ENCODE results near the gene ADARB2. TPM values are rescaled to one million over a fixed set of nuclear protein-coding genes. Genes with fewer than 3 reads are reported as not detected.

Gene ADARB2
- total and polyA plus RNA-seq, 2 experiments from 2014 or later, result 2.0 to 5.0 TPM

DNA sequence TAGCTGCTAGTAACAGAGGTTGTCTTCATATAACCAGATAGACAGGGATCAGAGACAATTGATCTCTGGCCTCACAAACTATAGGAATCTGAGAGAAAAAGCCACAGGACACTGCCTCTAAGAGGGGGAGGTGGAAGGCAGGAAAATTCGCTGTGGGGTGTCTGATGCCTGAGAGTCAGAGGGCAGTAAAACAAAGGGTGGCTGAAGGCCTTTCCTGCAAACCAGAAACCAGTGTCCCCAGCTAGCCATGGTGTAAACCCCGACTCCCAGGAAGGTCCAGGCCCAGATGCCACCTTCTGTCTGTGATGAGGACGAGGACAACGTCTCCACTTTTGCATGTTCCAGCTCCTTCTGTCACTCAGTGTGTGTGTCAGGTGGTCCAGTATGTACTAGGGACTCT, 215.1 kb downstream of the ADARB2 start:
- TF ChIP-seq ZNF331 (CRISPR knock-in tag; IDR thresholded peaks at IDR 0.05; ENCODE audit: low read depth), result no peak
- TF ChIP-seq, protein P1, sequence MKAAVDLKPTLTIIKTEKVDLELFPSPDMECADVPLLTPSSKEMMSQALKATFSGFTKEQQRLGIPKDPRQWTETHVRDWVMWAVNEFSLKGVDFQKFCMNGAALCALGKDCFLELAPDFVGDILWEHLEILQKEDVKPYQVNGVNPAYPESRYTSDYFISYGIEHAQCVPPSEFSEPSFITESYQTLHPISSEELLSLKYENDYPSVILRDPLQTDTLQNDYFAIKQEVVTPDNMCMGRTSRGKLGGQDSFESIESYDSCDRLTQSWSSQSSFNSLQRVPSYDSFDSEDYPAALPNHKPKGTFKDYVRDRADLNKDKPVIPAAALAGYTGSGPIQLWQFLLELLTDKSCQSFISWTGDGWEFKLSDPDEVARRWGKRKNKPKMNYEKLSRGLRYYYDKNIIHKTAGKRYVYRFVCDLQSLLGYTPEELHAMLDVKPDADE (IDR thresholded peaks at IDR 0.05), result no peak
- TF ChIP-seq EZH2 (IDR thresholded peaks at IDR 0.05; ENCODE audit: low read depth, unreplicated experiment), result no peak
- no peak for TF ChIP-seq ZNF114 (CRISPR knock-in tag; IDR thresholded peaks at IDR 0.05)
- TF ChIP-seq POLR2AphosphoS5 (IDR thresholded peaks at IDR 0.05; ENCODE audit: low read depth), result no peak
- TF ChIP-seq, protein P2, sequence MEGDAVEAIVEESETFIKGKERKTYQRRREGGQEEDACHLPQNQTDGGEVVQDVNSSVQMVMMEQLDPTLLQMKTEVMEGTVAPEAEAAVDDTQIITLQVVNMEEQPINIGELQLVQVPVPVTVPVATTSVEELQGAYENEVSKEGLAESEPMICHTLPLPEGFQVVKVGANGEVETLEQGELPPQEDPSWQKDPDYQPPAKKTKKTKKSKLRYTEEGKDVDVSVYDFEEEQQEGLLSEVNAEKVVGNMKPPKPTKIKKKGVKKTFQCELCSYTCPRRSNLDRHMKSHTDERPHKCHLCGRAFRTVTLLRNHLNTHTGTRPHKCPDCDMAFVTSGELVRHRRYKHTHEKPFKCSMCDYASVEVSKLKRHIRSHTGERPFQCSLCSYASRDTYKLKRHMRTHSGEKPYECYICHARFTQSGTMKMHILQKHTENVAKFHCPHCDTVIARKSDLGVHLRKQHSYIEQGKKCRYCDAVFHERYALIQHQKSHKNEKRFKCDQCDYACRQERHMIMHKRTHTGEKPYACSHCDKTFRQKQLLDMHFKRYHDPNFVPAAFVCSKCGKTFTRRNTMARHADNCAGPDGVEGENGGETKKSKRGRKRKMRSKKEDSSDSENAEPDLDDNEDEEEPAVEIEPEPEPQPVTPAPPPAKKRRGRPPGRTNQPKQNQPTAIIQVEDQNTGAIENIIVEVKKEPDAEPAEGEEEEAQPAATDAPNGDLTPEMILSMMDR (conservative IDR thresholded peaks at IDR 0.05; ENCODE audit: low read depth in 2 of 2), result no peak
- no peak for TF ChIP-seq STAT1 (IDR thresholded peaks at IDR 0.05; ENCODE audit: unreplicated experiment)
- TF ChIP-seq, protein P3, sequence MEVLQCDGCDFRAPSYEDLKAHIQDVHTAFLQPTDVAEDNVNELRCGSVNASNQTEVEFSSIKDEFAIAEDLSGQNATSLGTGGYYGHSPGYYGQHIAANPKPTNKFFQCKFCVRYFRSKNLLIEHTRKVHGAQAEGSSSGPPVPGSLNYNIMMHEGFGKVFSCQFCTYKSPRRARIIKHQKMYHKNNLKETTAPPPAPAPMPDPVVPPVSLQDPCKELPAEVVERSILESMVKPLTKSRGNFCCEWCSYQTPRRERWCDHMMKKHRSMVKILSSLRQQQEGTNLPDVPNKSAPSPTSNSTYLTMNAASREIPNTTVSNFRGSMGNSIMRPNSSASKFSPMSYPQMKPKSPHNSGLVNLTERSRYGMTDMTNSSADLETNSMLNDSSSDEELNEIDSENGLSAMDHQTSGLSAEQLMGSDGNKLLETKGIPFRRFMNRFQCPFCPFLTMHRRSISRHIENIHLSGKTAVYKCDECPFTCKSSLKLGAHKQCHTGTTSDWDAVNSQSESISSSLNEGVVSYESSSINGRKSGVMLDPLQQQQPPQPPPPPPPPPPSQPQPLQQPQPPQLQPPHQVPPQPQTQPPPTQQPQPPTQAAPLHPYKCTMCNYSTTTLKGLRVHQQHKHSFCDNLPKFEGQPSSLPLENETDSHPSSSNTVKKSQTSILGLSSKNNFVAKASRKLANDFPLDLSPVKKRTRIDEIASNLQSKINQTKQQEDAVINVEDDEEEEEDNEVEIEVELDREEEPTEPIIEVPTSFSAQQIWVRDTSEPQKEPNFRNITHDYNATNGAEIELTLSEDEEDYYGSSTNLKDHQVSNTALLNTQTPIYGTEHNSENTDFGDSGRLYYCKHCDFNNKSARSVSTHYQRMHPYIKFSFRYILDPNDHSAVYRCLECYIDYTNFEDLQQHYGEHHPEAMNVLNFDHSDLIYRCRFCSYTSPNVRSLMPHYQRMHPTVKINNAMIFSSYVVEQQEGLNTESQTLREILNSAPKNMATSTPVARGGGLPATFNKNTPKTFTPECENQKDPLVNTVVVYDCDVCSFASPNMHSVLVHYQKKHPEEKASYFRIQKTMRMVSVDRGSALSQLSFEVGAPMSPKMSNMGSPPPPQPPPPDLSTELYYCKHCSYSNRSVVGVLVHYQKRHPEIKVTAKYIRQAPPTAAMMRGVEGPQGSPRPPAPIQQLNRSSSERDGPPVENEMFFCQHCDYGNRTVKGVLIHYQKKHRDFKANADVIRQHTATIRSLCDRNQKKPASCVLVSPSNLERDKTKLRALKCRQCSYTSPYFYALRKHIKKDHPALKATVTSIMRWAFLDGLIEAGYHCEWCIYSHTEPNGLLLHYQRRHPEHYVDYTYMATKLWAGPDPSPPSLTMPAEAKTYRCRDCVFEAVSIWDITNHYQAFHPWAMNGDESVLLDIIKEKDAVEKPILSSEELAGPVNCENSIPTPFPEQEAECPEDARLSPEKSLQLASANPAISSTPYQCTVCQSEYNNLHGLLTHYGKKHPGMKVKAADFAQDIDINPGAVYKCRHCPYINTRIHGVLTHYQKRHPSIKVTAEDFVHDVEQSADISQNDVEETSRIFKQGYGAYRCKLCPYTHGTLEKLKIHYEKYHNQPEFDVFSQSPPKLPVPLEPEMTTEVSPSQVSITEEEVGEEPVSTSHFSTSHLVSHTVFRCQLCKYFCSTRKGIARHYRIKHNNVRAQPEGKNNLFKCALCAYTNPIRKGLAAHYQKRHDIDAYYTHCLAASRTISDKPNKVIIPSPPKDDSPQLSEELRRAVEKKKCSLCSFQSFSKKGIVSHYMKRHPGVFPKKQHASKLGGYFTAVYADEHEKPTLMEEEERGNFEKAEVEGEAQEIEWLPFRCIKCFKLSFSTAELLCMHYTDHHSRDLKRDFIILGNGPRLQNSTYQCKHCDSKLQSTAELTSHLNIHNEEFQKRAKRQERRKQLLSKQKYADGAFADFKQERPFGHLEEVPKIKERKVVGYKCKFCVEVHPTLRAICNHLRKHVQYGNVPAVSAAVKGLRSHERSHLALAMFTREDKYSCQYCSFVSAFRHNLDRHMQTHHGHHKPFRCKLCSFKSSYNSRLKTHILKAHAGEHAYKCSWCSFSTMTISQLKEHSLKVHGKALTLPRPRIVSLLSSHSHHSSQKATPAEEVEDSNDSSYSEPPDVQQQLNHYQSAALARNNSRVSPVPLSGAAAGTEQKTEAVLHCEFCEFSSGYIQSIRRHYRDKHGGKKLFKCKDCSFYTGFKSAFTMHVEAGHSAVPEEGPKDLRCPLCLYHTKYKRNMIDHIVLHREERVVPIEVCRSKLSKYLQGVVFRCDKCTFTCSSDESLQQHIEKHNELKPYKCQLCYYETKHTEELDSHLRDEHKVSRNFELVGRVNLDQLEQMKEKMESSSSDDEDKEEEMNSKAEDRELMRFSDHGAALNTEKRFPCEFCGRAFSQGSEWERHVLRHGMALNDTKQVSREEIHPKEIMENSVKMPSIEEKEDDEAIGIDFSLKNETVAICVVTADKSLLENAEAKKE (CRISPR knock-in tag; IDR thresholded peaks at IDR 0.05), result no peak
- no peak for TF ChIP-seq CREB1 (CRISPR knock-in tag; IDR thresholded peaks at IDR 0.05; ENCODE audit: low read depth)
- no peak for TF ChIP-seq NANOG (IDR thresholded peaks at IDR 0.05; ENCODE audit: borderline replicate concordance)
- TF ChIP-seq, protein P4, sequence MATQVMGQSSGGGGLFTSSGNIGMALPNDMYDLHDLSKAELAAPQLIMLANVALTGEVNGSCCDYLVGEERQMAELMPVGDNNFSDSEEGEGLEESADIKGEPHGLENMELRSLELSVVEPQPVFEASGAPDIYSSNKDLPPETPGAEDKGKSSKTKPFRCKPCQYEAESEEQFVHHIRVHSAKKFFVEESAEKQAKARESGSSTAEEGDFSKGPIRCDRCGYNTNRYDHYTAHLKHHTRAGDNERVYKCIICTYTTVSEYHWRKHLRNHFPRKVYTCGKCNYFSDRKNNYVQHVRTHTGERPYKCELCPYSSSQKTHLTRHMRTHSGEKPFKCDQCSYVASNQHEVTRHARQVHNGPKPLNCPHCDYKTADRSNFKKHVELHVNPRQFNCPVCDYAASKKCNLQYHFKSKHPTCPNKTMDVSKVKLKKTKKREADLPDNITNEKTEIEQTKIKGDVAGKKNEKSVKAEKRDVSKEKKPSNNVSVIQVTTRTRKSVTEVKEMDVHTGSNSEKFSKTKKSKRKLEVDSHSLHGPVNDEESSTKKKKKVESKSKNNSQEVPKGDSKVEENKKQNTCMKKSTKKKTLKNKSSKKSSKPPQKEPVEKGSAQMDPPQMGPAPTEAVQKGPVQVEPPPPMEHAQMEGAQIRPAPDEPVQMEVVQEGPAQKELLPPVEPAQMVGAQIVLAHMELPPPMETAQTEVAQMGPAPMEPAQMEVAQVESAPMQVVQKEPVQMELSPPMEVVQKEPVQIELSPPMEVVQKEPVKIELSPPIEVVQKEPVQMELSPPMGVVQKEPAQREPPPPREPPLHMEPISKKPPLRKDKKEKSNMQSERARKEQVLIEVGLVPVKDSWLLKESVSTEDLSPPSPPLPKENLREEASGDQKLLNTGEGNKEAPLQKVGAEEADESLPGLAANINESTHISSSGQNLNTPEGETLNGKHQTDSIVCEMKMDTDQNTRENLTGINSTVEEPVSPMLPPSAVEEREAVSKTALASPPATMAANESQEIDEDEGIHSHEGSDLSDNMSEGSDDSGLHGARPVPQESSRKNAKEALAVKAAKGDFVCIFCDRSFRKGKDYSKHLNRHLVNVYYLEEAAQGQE (IDR thresholded peaks at IDR 0.05; ENCODE audit: unreplicated experiment), result no peak
- no peak for TF ChIP-seq EZH2phosphoT487 (IDR thresholded peaks at IDR 0.05; ENCODE audit: unreplicated experiment)
- TF ChIP-seq JUNB (IDR thresholded peaks at IDR 0.05; ENCODE audit: unreplicated experiment), result no peak
- Histone ChIP-seq H3K79me2 (replicated peaks; ENCODE audit: insufficient read depth) (no peaks in the 10 kb centered on the region), H3K4me1 (ENCODE audit: insufficient read depth) (peaks cover 24% of the 10 kb centered on the region), H3K9me2 (ENCODE audit: insufficient read depth) (no peaks in the 10 kb centered on the region), H3K36me3 (ENCODE audit: insufficient read depth) (no peaks in the 10 kb centered on the region), H3F3A (replicated peaks; ENCODE audit: low read depth) (no peaks in the 10 kb centered on the region), H3K4me2 (peak overlapping the region; percentile 27; the same call in 1 of the 2 replicates), H3K27ac (ENCODE audit: low read depth) (no peak overlapping the region), H3K27me3 (ENCODE audit: insufficient read depth) (no peaks in the 10 kb centered on the region), H2AFZ (no peak overlapping the region), H3K4me3 (no peak overlapping the region), H4K20me1 (replicated peaks; ENCODE audit: insufficient read depth) (no peaks in the 10 kb centered on the region; the same call in 1 of the 2 replicates)
- ATAC-seq, result peak; percentile 56
- Mint-ChIP-seq H3K36me3 (ENCODE audit: low read depth) (no peaks in the 10 kb centered on the region; the same call in 2 of the 3 replicates), H3K4me3 (no peak overlapping the region), H3K9me3 (no peaks in the 10 kb centered on the region), H3K27ac (no peak overlapping the region), H3K4me1 (peaks cover 41% of the 10 kb centered on the region), H3K27me3 (ENCODE audit: insufficient read depth, low read depth, poor library complexity) (peaks cover 3% of the 10 kb centered on the region)
- no peak for DNase-seq (ENCODE audit: low spot score)
